ENCODE data around the gene CXXC5.

DNA sequence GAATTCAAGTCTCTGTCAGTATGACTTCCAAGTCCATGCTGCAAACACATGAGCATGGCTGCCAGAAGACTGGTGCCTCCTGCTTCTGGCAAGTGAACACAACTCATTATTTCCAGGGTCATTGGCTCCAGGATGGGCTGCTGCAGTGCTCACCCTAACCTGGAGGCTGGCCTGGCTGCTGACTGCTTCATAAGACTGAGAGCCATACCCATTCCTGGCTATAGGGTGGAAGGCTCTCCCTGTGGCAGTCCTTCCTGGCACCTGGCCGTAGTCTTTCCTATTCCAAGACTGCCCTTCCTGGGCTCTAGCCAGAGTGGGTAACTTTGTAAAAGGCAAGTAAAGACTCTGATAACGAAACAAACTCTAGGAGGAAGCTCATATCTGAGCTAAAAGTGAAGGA lies 51.2 kb downstream of the CXXC5 start:
- no peak for TF ChIP-seq POLR2A (IDR thresholded peaks at IDR 0.05)
- TF ChIP-seq, protein P1, sequence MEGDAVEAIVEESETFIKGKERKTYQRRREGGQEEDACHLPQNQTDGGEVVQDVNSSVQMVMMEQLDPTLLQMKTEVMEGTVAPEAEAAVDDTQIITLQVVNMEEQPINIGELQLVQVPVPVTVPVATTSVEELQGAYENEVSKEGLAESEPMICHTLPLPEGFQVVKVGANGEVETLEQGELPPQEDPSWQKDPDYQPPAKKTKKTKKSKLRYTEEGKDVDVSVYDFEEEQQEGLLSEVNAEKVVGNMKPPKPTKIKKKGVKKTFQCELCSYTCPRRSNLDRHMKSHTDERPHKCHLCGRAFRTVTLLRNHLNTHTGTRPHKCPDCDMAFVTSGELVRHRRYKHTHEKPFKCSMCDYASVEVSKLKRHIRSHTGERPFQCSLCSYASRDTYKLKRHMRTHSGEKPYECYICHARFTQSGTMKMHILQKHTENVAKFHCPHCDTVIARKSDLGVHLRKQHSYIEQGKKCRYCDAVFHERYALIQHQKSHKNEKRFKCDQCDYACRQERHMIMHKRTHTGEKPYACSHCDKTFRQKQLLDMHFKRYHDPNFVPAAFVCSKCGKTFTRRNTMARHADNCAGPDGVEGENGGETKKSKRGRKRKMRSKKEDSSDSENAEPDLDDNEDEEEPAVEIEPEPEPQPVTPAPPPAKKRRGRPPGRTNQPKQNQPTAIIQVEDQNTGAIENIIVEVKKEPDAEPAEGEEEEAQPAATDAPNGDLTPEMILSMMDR (IDR thresholded peaks at IDR 0.05): no peak
